ENCODE measurements around the gene MRPL49.

- TF ChIP-seq CTCF (IDR thresholded peaks at IDR 0.05) (no peak), POLR2A (IDR thresholded peaks at IDR 0.05; ENCODE audit: low read depth) (no peak), POLR2AphosphoS5 (IDR thresholded peaks at IDR 0.05) (no peak)
Observed at GRCh38 chr11:65087827-65088226, 34.3 kb upstream of the MRPL49 start.
